Neural progenitor cell (in vitro differentiated cells): ENCODE measurements around the gene SMIM29. TPM values are rescaled to one million over a fixed set of nuclear protein-coding genes. Genes with fewer than 3 reads are reported as not detected.

Experiments used
- DNase-seq: peaks from one replicate; pipeline ENCODE4 v3.0.0-alpha.2; 2016; ENCODE audit warnings: low spot score
- H2AFZ ChIP-seq: fragments of 200-600 bp; sonication (generic); replicated peaks from 2 replicates; pipeline ENCODE4 v1.6.1; 2016; ENCODE audit warnings: antibody characterized with exemption
- H3F3A ChIP-seq: fragments of 200-600 bp; sonication (generic); 2 replicates; pipeline ENCODE4 v1.6.1; 2016; ENCODE audit warnings: antibody characterized with exemption, low read depth
- H3K27ac ChIP-seq: fragments of 200-600 bp; sonication (generic); 2 replicates; pipeline ENCODE4 v1.5.1; 2016; ENCODE audit warnings: mild to moderate bottlenecking
- H3K27me3 ChIP-seq: fragments of 200-600 bp; sonication (generic); 2 replicates; pipeline ENCODE4 v1.6.1; 2016; ENCODE audit warnings: mild to moderate bottlenecking, moderate library complexity
- H3K36me3 ChIP-seq: fragments of 200-600 bp; sonication (generic); 2 replicates; pipeline ENCODE4 v1.5.1; 2016
- H3K4me1 ChIP-seq: fragments of 200-600 bp; sonication (generic); 2 replicates; pipeline ENCODE4 v1.6.1; 2016; ENCODE audit warnings: mixed run types
- H3K4me2 ChIP-seq: fragments of 200-600 bp; sonication (generic); 2 replicates; pipeline ENCODE4 v1.6.1; 2016
- H3K4me3 ChIP-seq: fragments of 200-600 bp; sonication (generic); 2 replicates; pipeline ENCODE4 v1.5.1; 2016
- H3K79me2 ChIP-seq: fragments of 200-600 bp; sonication (generic); 2 replicates; pipeline ENCODE4 v1.6.1; 2016; ENCODE audit warnings: low read depth
- H3K9ac ChIP-seq: fragments of 200-600 bp; sonication (generic); 2 replicates; pipeline ENCODE4 v1.6.1; 2016
- H3K9me3 ChIP-seq: fragments of 200-600 bp; sonication (generic); 2 replicates; pipeline ENCODE4 v1.5.1; 2016; ENCODE audit warnings: low read depth
- H4K20me1 ChIP-seq: fragments of 200-600 bp; sonication (generic); 2 replicates; pipeline ENCODE4 v1.6.1; 2016; ENCODE audit warnings: low read depth
- H3K27ac Mint-ChIP-seq: 3 replicates; pipeline ENCODE4 v1.8.0; 2021; ENCODE audit warnings: mixed read lengths
- H3K27me3 Mint-ChIP-seq: 2 replicates; pipeline ENCODE4 v1.8.0; 2022; ENCODE audit warnings: low read depth, mild to moderate bottlenecking, inconsistent platforms, moderate library complexity, mixed read lengths; ENCODE audit not compliant: insufficient read depth
- H3K36me3 Mint-ChIP-seq: 3 replicates; pipeline ENCODE4 v1.8.0; 2021; ENCODE audit warnings: mixed read lengths
- H3K4me1 Mint-ChIP-seq: 3 replicates; pipeline ENCODE4 v1.8.0; 2021; ENCODE audit warnings: mixed read lengths
- H3K4me3 Mint-ChIP-seq: 3 replicates; pipeline ENCODE4 v1.8.0; 2021; ENCODE audit warnings: mild to moderate bottlenecking, moderate library complexity, mixed read lengths
- H3K9me3 Mint-ChIP-seq: 3 replicates; pipeline ENCODE4 v1.8.0; 2020; ENCODE audit warnings: mixed read lengths
- EZH2 ChIP-seq: fragments of 200-600 bp; sonication (generic); IDR thresholded peaks from 2 replicates; pipeline ENCODE4 v1.6.1; 2017; ENCODE audit warnings: antibody characterized with exemption, mild to moderate bottlenecking, moderate library complexity
- EZH2phosphoT487 ChIP-seq: fragments of 200-600 bp; sonication (generic); IDR thresholded peaks from 2 replicates; pipeline ENCODE4 v1.6.1; 2017; ENCODE audit warnings: antibody characterized with exemption
- total RNA-seq: library from RNA; depleted of rRNA; stranded (reverse); fragments of >200 nt; gene quantifications from 2 replicates; pipeline ENCODE4 v1.2.3, GENCODE V29; 2015; ENCODE audit warnings: low replicate concordance
- TF ChIP-seq, protein P1 (sequence below): fragments of 200-600 bp; sonication (generic); IDR thresholded peaks from 2 replicates; pipeline ENCODE4 v1.5.1; 2017; ENCODE audit warnings: antibody characterized with exemption, mild to moderate bottlenecking

The SMIM29 gene
- total RNA-seq, 1 donor from 2014 or later = 2.4 TPM

DNA sequence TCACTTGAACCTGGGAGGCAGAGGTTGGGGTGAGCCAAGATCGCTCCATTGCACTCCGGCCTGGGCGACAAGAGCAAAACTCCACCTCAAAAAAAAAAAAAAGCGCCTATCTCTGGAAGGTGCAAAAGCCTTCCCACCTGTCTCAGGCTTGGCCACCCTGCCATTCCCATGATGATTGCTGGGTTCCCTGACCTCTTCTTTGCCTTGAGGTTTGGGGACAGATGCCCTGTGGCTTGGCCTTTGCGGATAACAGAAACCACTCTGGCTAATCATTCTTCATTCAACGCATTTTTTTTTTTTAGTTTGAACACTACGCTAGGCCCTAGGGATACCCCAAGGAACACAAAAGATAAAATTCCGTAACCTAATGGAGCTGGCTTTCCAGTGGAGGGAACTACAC lies 18.9 kb downstream of the SMIM29 start:
- no peak for DNase-seq
- Mint-ChIP-seq H3K9me3 (no peaks in the 10 kb centered on the region), H3K27me3 (peaks cover 5% of the 10 kb centered on the region), H3K27ac (no peak overlapping the region), H3K4me1 (peaks cover 37% of the 10 kb centered on the region), H3K4me3 (no peak overlapping the region), H3K36me3 (no peaks in the 10 kb centered on the region)
- Histone ChIP-seq H4K20me1 (no peaks in the 10 kb centered on the region), H3K9ac (no peak overlapping the region), H3K36me3 (no peaks in the 10 kb centered on the region), H3K4me1 (peaks cover 28% of the 10 kb centered on the region), H2AFZ (no peak overlapping the region), H3K27me3 (no peaks in the 10 kb centered on the region), H3K79me2 (peaks cover 12% of the 10 kb centered on the region), H3K4me2 (no peak overlapping the region), H3K4me3 (no peak overlapping the region), H3K27ac (no peak overlapping the region), H3F3A (peaks cover 27% of the 10 kb centered on the region), H3K9me3 (no peaks in the 10 kb centered on the region)
- TF ChIP-seq, protein P1, sequence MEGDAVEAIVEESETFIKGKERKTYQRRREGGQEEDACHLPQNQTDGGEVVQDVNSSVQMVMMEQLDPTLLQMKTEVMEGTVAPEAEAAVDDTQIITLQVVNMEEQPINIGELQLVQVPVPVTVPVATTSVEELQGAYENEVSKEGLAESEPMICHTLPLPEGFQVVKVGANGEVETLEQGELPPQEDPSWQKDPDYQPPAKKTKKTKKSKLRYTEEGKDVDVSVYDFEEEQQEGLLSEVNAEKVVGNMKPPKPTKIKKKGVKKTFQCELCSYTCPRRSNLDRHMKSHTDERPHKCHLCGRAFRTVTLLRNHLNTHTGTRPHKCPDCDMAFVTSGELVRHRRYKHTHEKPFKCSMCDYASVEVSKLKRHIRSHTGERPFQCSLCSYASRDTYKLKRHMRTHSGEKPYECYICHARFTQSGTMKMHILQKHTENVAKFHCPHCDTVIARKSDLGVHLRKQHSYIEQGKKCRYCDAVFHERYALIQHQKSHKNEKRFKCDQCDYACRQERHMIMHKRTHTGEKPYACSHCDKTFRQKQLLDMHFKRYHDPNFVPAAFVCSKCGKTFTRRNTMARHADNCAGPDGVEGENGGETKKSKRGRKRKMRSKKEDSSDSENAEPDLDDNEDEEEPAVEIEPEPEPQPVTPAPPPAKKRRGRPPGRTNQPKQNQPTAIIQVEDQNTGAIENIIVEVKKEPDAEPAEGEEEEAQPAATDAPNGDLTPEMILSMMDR = no peak
- TF ChIP-seq EZH2 (no peak), EZH2phosphoT487 (no peak)

DNA sequence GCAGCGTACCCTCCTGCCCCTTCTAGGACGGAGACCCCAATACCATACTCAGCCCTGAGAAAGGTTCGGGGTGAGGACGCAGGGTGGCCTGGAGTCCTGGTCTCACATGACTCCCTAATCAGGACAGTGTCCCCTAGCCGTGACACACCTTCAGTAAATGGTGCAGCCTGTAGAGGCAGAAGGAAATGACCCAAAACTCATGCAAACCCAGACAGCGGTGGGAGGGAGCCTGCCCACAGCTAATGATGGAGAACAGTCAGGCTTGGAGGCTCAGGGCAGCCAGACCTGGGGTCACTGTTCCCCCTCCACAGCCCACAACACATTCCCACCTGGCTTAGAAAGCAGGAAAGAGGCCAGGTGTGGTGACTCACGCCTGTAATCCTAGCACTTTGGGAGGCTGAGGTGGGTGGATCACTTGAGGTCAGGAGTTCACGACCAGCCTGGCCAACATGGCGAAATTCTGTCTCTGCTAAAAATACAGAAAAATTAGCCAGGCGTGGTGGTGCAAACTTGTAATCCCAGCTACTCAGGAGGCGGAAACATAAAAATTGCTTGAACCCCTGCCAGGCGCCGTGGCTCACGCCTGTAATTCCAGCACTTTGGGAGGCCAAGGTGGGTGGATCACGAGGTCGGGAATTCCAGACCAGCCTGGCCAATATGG lies 20.9 kb downstream of the SMIM29 start:
- H3K79me2 ChIP-seq = no peaks in the 10 kb centered on the region
- DNase-seq = no peak
- no peak overlapping the region for H2AFZ ChIP-seq
- H3K27me3 Mint-ChIP-seq = peaks cover 3% of the 10 kb centered on the region
- peak overlapping the region; percentile 78 for H3K27ac Mint-ChIP-seq
- H3K4me1 ChIP-seq = peaks cover 21% of the 10 kb centered on the region
- H3K4me3 Mint-ChIP-seq = no peak overlapping the region
- no peak overlapping the region for H3K4me3 ChIP-seq
- no peaks in the 10 kb centered on the region for H3K9me3 Mint-ChIP-seq
- H4K20me1 ChIP-seq = no peaks in the 10 kb centered on the region
- H3K9ac ChIP-seq = no peak overlapping the region
- no peaks in the 10 kb centered on the region for H3K9me3 ChIP-seq
- H3K27ac ChIP-seq = no peak overlapping the region
- H3K36me3 Mint-ChIP-seq = no peaks in the 10 kb centered on the region
- H3F3A ChIP-seq = peaks cover 14% of the 10 kb centered on the region
- peaks cover 42% of the 10 kb centered on the region for H3K4me1 Mint-ChIP-seq
- no peaks in the 10 kb centered on the region for H3K27me3 ChIP-seq
- H3K36me3 ChIP-seq = no peaks in the 10 kb centered on the region
- TF ChIP-seq EZH2phosphoT487 = no peak
- TF ChIP-seq EZH2 = no peak
- TF ChIP-seq, protein P1 = no peak
- no peak overlapping the region for H3K4me2 ChIP-seq

DNA sequence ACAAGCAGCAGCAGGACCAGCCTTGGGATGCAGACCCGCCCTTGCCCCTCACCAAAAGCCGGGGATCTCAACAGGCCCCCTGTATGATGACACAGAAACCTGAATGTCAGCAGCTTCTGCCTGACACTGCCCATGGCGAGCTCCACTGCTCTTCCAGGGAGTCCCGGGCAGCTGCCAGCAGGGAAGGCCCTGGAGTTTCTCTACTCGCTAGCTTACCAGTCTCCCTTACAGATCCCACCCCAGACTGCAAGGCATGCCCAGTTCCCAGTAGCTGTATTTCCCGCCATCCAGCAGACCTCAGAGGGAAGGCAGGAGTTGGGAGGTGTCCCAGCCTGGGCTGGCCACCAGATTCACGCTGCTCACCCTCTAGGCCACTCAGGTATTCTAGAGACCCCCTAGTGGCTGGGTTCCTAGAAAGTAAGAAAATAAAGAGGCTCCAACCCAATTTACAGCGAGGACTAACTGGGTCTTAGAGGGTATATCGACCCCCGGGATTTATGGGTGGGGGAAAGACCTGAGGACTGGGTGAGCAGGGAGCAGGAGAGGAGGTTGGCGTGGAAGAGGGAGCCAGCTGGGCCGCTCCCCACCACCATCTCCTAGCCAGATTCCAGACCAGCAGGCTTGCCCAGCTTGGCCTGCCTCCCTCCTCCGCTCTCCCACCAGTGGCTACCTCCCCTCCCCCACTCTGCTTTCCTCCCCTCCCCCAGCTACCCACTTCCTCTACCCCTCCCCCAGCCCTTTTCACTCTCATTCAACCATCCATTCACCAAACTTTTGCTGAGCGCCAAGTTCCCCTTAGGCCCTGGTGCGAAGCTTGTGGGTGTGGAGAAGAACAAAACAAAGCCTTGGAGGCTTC lies 21.8 kb downstream of the SMIM29 start:
- DNase-seq = peak; percentile 34
- Histone ChIP-seq H2AFZ (peak overlapping the region; percentile 60), H3K27me3 (no peaks in the 10 kb centered on the region), H3K9ac (no peak overlapping the region), H3F3A (peaks cover 15% of the 10 kb centered on the region), H3K36me3 (no peaks in the 10 kb centered on the region), H3K4me1 (peaks cover 21% of the 10 kb centered on the region), H3K79me2 (no peaks in the 10 kb centered on the region), H3K4me3 (no peak overlapping the region), H4K20me1 (no peaks in the 10 kb centered on the region), H3K9me3 (no peaks in the 10 kb centered on the region), H3K4me2 (peak overlapping the region; percentile 31), H3K27ac (no peak overlapping the region)
- Mint-ChIP-seq H3K36me3 (no peaks in the 10 kb centered on the region), H3K4me3 (no peak overlapping the region), H3K9me3 (no peaks in the 10 kb centered on the region), H3K4me1 (peaks cover 44% of the 10 kb centered on the region), H3K27me3 (peaks cover 3% of the 10 kb centered on the region), H3K27ac (peak overlapping the region; percentile 93)
- TF ChIP-seq, protein P1 = peak; percentile 32
- no peak for TF ChIP-seq EZH2phosphoT487
